Activated CD8-positive, alpha-beta T cell treated with anti-CD3 and anti-CD28 coated beads for 36 hours (primary cell): ENCODE results near the gene BRSK2. TPM values are rescaled to one million over a fixed set of nuclear protein-coding genes. Genes with fewer than 3 reads are reported as not detected.
"Not testable (repeated sequence)": the region's sequence is repeated elsewhere in the genome, so short reads cannot be mapped to it uniquely, and the experiment has no call there.

Source experiments
- ATAC-seq: fragments of 200-7000 bp; cut with Tn5 transposase; one replicate; pipeline ENCODE4 v1.10.0; 2021; ENCODE audit warnings: mild to moderate bottlenecking, moderate library complexity
- CTCF ChIA-PET: fragments of 350-600 bp; sonication (Branson Sonifier 250); formaldehyde crosslinking; loops from one replicate; lab custom pipeline; 2021; ENCODE audit warnings: antibody characterized with exemption; lab: Charles Lee
- POLR2A ChIA-PET: fragments of 350-600 bp; sonication (Branson Sonifier 250); formaldehyde crosslinking; loops from one replicate; lab custom pipeline; 2021; ENCODE audit warnings: antibody characterized with exemption; lab: Charles Lee
- DNase-seq: peaks from one replicate; pipeline ENCODE4 v3.0.0-alpha.2; 2020
- H3K27ac Mint-ChIP-seq: one replicate; pipeline ENCODE4 v1.8.0; 2021; ENCODE audit warnings: mild to moderate bottlenecking, mixed read lengths
- H3K27me3 Mint-ChIP-seq: one replicate; pipeline ENCODE4 v1.8.0; 2021; ENCODE audit warnings: mixed read lengths
- H3K36me3 Mint-ChIP-seq: one replicate; pipeline ENCODE4 v1.8.0; 2021; ENCODE audit warnings: low read depth, mixed read lengths
- H3K4me1 Mint-ChIP-seq: one replicate; pipeline ENCODE4 v1.8.0; 2021; ENCODE audit warnings: low read depth, mixed read lengths
- H3K4me3 Mint-ChIP-seq: one replicate; pipeline ENCODE4 v1.8.0; 2021; ENCODE audit warnings: mild to moderate bottlenecking, moderate library complexity, mixed read lengths
- H3K9me3 Mint-ChIP-seq: one replicate; pipeline ENCODE4 v1.8.0; 2021; ENCODE audit warnings: mixed read lengths
- CTCF ChIP-seq: fragments of 200-600 bp; IDR thresholded peaks from one replicate; pipeline ENCODE4 v1.8.0; 2022; ENCODE audit warnings: antibody characterized with exemption, mild to moderate bottlenecking
- intact Hi-C: fragments of 100-400 bp; cut with micrococcal nuclease; formaldehyde crosslinking; loops from one replicate; pipeline ENCODE4 v1.10.0; 2022
- total RNA-seq, 2 experiments: library from RNA; stranded (reverse); gene quantifications; one replicate each; pipeline ENCODE4 v1.2.3, GENCODE V29; 2021

The BRSK2 gene
- total RNA-seq, 2 experiments from 2014 or later, result 1.1 to 2.0 TPM

GRCh38 chr11:1428762-1429316 lies 39.1 kb downstream of the BRSK2 start:
- no peaks in the 10 kb centered on the region for H3K27me3 Mint-ChIP-seq

GRCh38 chr11:1433568-1433967 lies 43.8 kb downstream of the BRSK2 start:
- ChIA-PET CTCF (no interaction called here), POLR2A (no interaction called here)
- H3K27ac Mint-ChIP-seq, result no peak overlapping the region
- no peak for TF ChIP-seq CTCF
- ATAC-seq (no peak), DNase-seq (no peak)
- intact Hi-C loops, result no loop called here
- no peaks in the 10 kb centered on the region for H3K27me3 Mint-ChIP-seq
- no peak overlapping the region for H3K4me3 Mint-ChIP-seq
- H3K9me3 Mint-ChIP-seq, result peaks cover 1% of the 10 kb centered on the region
- H3K4me1 Mint-ChIP-seq, result no peaks in the 10 kb centered on the region
- H3K36me3 Mint-ChIP-seq, result no peaks in the 10 kb centered on the region

More at GRCh38 chr11:1428762-1429316, 39.1 kb downstream of the BRSK2 start:
- intact Hi-C loops, result no loop called here
- DNase-seq (no peak), ATAC-seq (no peak)
- no peak overlapping the region for H3K27ac Mint-ChIP-seq
- no peak for TF ChIP-seq CTCF
- ChIA-PET CTCF (no interaction called here), POLR2A (no interaction called here)
- H3K4me1 Mint-ChIP-seq, result no peaks in the 10 kb centered on the region
- H3K36me3 Mint-ChIP-seq, result no peaks in the 10 kb centered on the region
- no peak overlapping the region for H3K4me3 Mint-ChIP-seq
- H3K9me3 Mint-ChIP-seq, result peaks cover 1% of the 10 kb centered on the region

- Mint-ChIP-seq H3K36me3 (no peaks in the 10 kb centered on the region), H3K9me3 (peaks cover 1% of the 10 kb centered on the region), H3K4me3 (no peak overlapping the region), H3K27ac (no peak overlapping the region), H3K27me3 (no peaks in the 10 kb centered on the region), H3K4me1 (no peaks in the 10 kb centered on the region)
- DNase-seq (no peak), ATAC-seq (no peak)
- intact Hi-C loops, result no loop called here
- TF ChIP-seq CTCF, result no peak
- POLR2A ChIA-PET, result no interaction called here
- CTCF ChIA-PET, result no interaction called here
Measured at GRCh38 chr11:1433977-1434640, 44.4 kb downstream of the BRSK2 start.

- H3K9me3 Mint-ChIP-seq, H3K27me3 Mint-ChIP-seq, H3K36me3 Mint-ChIP-seq, DNase-seq, CTCF ChIA-PET, H3K4me3 Mint-ChIP-seq, POLR2A ChIA-PET, intact Hi-C loops, H3K4me1 Mint-ChIP-seq, H3K27ac Mint-ChIP-seq, ATAC-seq: not testable (repeated sequence)
Measured at GRCh38 chr11:1435479-1435819, 45.7 kb downstream of the BRSK2 start.

GRCh38 chr11:1435820-1436467 lies 46.2 kb downstream of the BRSK2 start:
- ChIA-PET CTCF (no interaction called here), POLR2A (no interaction called here)
- H3K36me3 Mint-ChIP-seq, result no peaks in the 10 kb centered on the region
- intact Hi-C loops, result no loop called here
- no peak for TF ChIP-seq CTCF
- H3K27me3 Mint-ChIP-seq, result no peaks in the 10 kb centered on the region
- H3K4me3 Mint-ChIP-seq, result no peak overlapping the region
- DNase-seq (peak; percentile 21), ATAC-seq (peak; percentile 62)
- H3K9me3 Mint-ChIP-seq, result no peaks in the 10 kb centered on the region
- H3K27ac Mint-ChIP-seq, result no peak overlapping the region
- no peaks in the 10 kb centered on the region for H3K4me1 Mint-ChIP-seq
